Prostate gland (tissue), 2 donors: ENCODE results near the gene EXOC3L2. TPM values are rescaled to one million over a fixed set of nuclear protein-coding genes. Genes with fewer than 3 reads are reported as not detected.

Experiments
- DNase-seq: peaks from one replicate; pipeline ENCODE4 v3.0.0-alpha.2; 2019; ENCODE audit warnings: low spot score
- H3K27ac ChIP-seq, 2 donors: fragments of 200-600 bp; sonication (generic); 2 replicates each; pipeline ENCODE4 v1.5.1; 2017 to 2019
- H3K27me3 ChIP-seq: fragments of 200-600 bp; sonication (generic); replicated peaks from 2 replicates; pipeline ENCODE4 v1.5.1; 2019; ENCODE audit not compliant: insufficient read depth
- H3K36me3 ChIP-seq, 2 donors: fragments of 200-600 bp; sonication (generic); 1 replicate in 1 of 2; 2 replicates in 1 of 2; pipeline versions ENCODE4 v1.5.1 to v1.8.1; 2017 to 2019
- H3K4me1 ChIP-seq: fragments of 200-600 bp; sonication (generic); replicated peaks from 2 replicates; pipeline ENCODE4 v1.5.1; 2019
- H3K4me3 ChIP-seq, 2 donors: fragments of 200-600 bp; sonication (generic); 2 replicates each; pipeline ENCODE4 v1.5.1; 2017 to 2019
- H3K9me3 ChIP-seq: fragments of 200-600 bp; sonication (generic); 2 replicates; pipeline ENCODE4 v1.5.1; 2017
- CTCF ChIP-seq, 4 experiments: fragments of 200-600 bp in 2 of 4; fragments of 450-650 bp in 2 of 4; sonication (generic) in 2 of 4; IDR thresholded peaks; 1 replicate in 3 of 4; 2 replicates in 1 of 4; pipeline ENCODE4 v1.5.1; 2016 to 2019; ENCODE audit warnings: antibody characterized with exemption in 4 of 4, mild to moderate bottlenecking in 2 of 4, moderate library complexity in 2 of 4
- POLR2A ChIP-seq: fragments of 450-650 bp; IDR thresholded peaks from one replicate; pipeline ENCODE4 v1.6.1; 2016; ENCODE audit warnings: antibody characterized with exemption, mild to moderate bottlenecking
- POLR2AphosphoS5 ChIP-seq: sonication (generic); formaldehyde crosslinking; IDR thresholded peaks from one replicate; pipeline ENCODE4 v1.6.1; 2017; ENCODE audit warnings: antibody characterized with exemption
- WGBS: methylation state at CpG from one replicate; pipeline ENCODE4 v1.1.5; 2018; 5-methylcytosine and 5-hydroxymethylcytosine counted together
- intact Hi-C: fragments of 100-400 bp; cut with DNase I; formaldehyde crosslinking; loops from one replicate; pipeline ENCODE4 v1.14.2; 2022
- total RNA-seq, 2 donors: library from RNA; depleted of rRNA; stranded (reverse); fragments of >200 nt; gene quantifications; one replicate each; pipeline ENCODE4 v1.1.0, GENCODE V29; 2016

EXOC3L2 gene
- total RNA-seq, 2 donors from 2014 or later: 5.8 to 27.0 TPM

- Histone ChIP-seq H3K27me3 (no peaks in the 10 kb centered on the region), H3K4me1 (no peaks in the 10 kb centered on the region), H3K4me3 (no peak overlapping the region), H3K9me3 (no peaks in the 10 kb centered on the region), H3K36me3 (no peaks in the 10 kb centered on the region), H3K27ac (no peak overlapping the region)
- intact Hi-C loops: no loop called here
- TF ChIP-seq POLR2AphosphoS5: no peak
- 89% methylated on average over 12 of the region's 12 CpGs for WGBS
- DNase-seq: no peak
These were observed 22.1 kb upstream of the EXOC3L2 start for GRCh38 chr19:45267296-45267695.

- intact Hi-C loops: no loop called here
- Histone ChIP-seq H3K27me3 (no peaks in the 10 kb centered on the region), H3K9me3 (no peaks in the 10 kb centered on the region), H3K27ac (no peak overlapping the region), H3K4me1 (no peaks in the 10 kb centered on the region), H3K4me3 (no peak overlapping the region), H3K36me3 (no peaks in the 10 kb centered on the region)
- 94% methylated on average over 5 of the region's 5 CpGs for WGBS
- no peak for TF ChIP-seq POLR2A
- TF ChIP-seq CTCF (IDR thresholded peaks at IDR 0.05): no peak
- TF ChIP-seq POLR2AphosphoS5: no peak
- no peak for DNase-seq
These were observed 20.2 kb upstream of the EXOC3L2 start for GRCh38 chr19:45265375-45265774.

GRCh38 chr19:45264781-45265317, 19.6 kb upstream of the EXOC3L2 start:
- H3K36me3 ChIP-seq: no peaks in the 10 kb centered on the region
- H3K27ac ChIP-seq: no peak overlapping the region
- DNase-seq: no peak
- TF ChIP-seq CTCF (IDR thresholded peaks at IDR 0.05): no peak
- TF ChIP-seq POLR2AphosphoS5: no peak
- TF ChIP-seq POLR2A: no peak
- H3K4me1 ChIP-seq: no peaks in the 10 kb centered on the region
- H3K27me3 ChIP-seq: no peaks in the 10 kb centered on the region
- WGBS: 86% methylated on average over 19 of the region's 19 CpGs
- intact Hi-C loops: no loop called here
- H3K4me3 ChIP-seq: no peak overlapping the region
- no peaks in the 10 kb centered on the region for H3K9me3 ChIP-seq

- no peak for DNase-seq
- Histone ChIP-seq H3K27ac (no peak overlapping the region), H3K27me3 (no peaks in the 10 kb centered on the region), H3K4me3 (no peak overlapping the region), H3K36me3 (no peaks in the 10 kb centered on the region), H3K4me1 (no peaks in the 10 kb centered on the region), H3K9me3 (no peaks in the 10 kb centered on the region)
- TF ChIP-seq POLR2AphosphoS5 (no peak), POLR2A (no peak)
- intact Hi-C loops: no loop called here
- 87% methylated on average over 11 of the region's 11 CpGs for WGBS
These were observed 17.8 kb upstream of the EXOC3L2 start for GRCh38 chr19:45263013-45263412.

- H3K27me3 ChIP-seq: no peaks in the 10 kb centered on the region
- no peak for DNase-seq
- H3K9me3 ChIP-seq: no peaks in the 10 kb centered on the region
- TF ChIP-seq POLR2AphosphoS5 (no peak), POLR2A (no peak), CTCF (IDR thresholded peaks at IDR 0.05) (no peak)
- 87% methylated on average over 6 of the region's 6 CpGs for WGBS
- no peak overlapping the region for H3K4me3 ChIP-seq
- intact Hi-C loops: no loop called here
- H3K27ac ChIP-seq: no peak overlapping the region
- H3K4me1 ChIP-seq: no peaks in the 10 kb centered on the region
- no peaks in the 10 kb centered on the region for H3K36me3 ChIP-seq
These were observed 17.4 kb upstream of the EXOC3L2 start for GRCh38 chr19:45262570-45262969.

- no peaks in the 10 kb centered on the region for H3K9me3 ChIP-seq
- intact Hi-C loops: no loop called here
- TF ChIP-seq POLR2AphosphoS5 (no peak), CTCF (IDR thresholded peaks at IDR 0.05) (no peak), POLR2A (no peak)
- no peak for DNase-seq
- no peak overlapping the region for H3K4me3 ChIP-seq
- no peaks in the 10 kb centered on the region for H3K4me1 ChIP-seq
- WGBS: 96% methylated on average over 19 of the region's 19 CpGs
- no peaks in the 10 kb centered on the region for H3K27me3 ChIP-seq
- no peaks in the 10 kb centered on the region for H3K36me3 ChIP-seq
- no peak overlapping the region for H3K27ac ChIP-seq
These were observed 13.7 kb upstream of the EXOC3L2 start for GRCh38 chr19:45258862-45259261.
